ENCODE results near the gene ETS1.

ETS1 gene

DNA sequence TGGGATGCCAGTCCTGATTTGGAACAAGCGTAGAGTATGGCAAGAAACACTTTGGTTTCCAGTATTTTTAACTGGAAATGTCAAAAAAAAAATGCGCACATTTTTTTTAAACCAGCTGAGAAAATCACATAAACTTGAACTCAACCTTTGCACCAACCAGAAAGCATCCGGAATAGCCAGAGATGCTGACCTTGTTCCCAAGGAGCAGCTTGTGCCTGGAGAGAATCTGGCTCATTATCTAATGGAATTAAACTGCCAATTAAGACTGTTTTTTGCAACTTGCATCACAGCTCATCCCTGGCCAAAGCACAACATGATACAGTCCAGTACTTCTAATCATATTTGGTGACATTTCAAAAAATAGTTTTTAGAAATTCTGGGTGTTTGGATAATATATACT lies 8.4 kb upstream of the ETS1 start:
- no peaks in the 10 kb centered on the region for H3K27me3 ChIP-seq (ENCODE audit: insufficient read depth, low read length)
- H3K9me3 ChIP-seq (ENCODE audit: low read length) = no peaks in the 10 kb centered on the region
- H3K4me3 ChIP-seq (ENCODE audit: low read length) = no peak overlapping the region
- H2AFZ ChIP-seq (ENCODE audit: low read depth, low read length) = no peak overlapping the region
- no peaks in the 10 kb centered on the region for H3K4me1 ChIP-seq (ENCODE audit: insufficient read depth, low read length)
- no peaks in the 10 kb centered on the region for H3K36me3 ChIP-seq (ENCODE audit: insufficient read depth, low read length)

DNA sequence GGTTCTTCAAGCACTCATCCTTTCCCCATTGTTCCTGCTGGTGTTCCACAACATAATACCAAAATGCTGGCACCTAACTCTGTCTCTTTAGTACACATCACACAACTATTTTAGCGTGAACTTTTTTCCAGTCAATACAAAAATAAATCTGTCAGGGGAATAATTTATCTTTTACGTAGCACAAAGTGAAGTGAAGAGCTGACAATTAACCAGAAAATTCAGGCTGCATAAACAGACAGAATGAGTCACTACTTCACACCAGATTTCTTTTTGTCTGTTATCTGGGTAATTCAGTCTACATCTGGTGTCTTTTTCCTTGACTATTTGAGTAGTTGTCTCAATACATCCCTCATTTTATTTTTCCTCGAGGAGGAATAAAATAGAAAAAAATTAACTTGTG lies 7.9 kb upstream of the ETS1 start:
- Histone ChIP-seq H3K27me3 (ENCODE audit: insufficient read depth, low read length) (no peaks in the 10 kb centered on the region), H3K4me3 (ENCODE audit: low read length) (no peak overlapping the region), H3K36me3 (ENCODE audit: insufficient read depth, low read length) (no peaks in the 10 kb centered on the region), H3K4me1 (ENCODE audit: insufficient read depth, low read length) (no peaks in the 10 kb centered on the region), H2AFZ (ENCODE audit: low read depth, low read length) (no peak overlapping the region), H3K9me3 (ENCODE audit: low read length) (no peaks in the 10 kb centered on the region)

DNA sequence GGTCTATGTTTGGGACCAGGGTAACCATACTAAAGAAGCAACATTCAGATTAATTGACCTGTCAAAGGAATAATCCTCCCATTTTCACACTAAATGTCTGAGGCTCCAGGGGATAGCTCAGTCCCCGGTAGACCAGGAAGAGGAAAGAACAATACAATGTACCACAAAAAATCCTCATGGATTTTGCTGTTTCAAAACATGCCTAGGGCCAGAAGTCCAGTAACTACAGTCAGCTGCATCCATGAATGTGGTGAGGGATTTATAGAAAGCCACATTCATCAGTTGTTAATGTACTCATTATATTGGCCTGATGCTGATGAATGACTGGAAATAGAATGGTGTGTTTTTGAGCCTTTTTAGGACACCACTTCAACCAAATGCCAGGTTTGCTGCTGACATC lies 6.9 kb upstream of the ETS1 start:
- Histone ChIP-seq H3K9me3 (ENCODE audit: low read length) (no peaks in the 10 kb centered on the region), H3K27me3 (ENCODE audit: insufficient read depth, low read length) (no peaks in the 10 kb centered on the region), H3K36me3 (ENCODE audit: insufficient read depth, low read length) (no peaks in the 10 kb centered on the region), H2AFZ (ENCODE audit: low read depth, low read length) (no peak overlapping the region), H3K4me1 (ENCODE audit: insufficient read depth, low read length) (no peaks in the 10 kb centered on the region), H3K4me3 (ENCODE audit: low read length) (no peak overlapping the region)

DNA sequence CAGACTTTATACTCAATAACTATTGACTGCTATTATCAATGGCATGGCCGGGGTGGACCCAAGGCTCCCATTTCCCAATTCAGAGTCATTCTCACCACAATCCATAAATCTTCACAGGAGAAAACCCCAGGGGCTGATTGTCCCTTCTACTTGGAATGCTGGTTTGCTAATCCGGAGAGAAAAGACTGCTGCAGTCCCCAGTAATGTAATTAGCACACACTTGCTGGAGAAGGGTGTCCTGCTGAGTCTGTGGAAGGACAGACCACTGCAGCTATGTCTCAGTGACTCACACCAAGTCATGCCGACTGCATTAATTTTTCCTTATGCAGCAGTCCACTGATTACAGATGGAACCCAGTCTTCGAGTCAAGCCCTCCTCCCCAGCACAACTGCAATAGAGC lies 5.9 kb upstream of the ETS1 start:
- no peaks in the 10 kb centered on the region for H3K36me3 ChIP-seq (ENCODE audit: insufficient read depth, low read length)
- H3K4me3 ChIP-seq (ENCODE audit: low read length) = no peak overlapping the region
- no peak overlapping the region for H2AFZ ChIP-seq (ENCODE audit: low read depth, low read length)
- H3K4me1 ChIP-seq (ENCODE audit: insufficient read depth, low read length) = no peaks in the 10 kb centered on the region
- H3K27me3 ChIP-seq (ENCODE audit: insufficient read depth, low read length) = no peaks in the 10 kb centered on the region
- H3K9me3 ChIP-seq (ENCODE audit: low read length) = no peaks in the 10 kb centered on the region

DNA sequence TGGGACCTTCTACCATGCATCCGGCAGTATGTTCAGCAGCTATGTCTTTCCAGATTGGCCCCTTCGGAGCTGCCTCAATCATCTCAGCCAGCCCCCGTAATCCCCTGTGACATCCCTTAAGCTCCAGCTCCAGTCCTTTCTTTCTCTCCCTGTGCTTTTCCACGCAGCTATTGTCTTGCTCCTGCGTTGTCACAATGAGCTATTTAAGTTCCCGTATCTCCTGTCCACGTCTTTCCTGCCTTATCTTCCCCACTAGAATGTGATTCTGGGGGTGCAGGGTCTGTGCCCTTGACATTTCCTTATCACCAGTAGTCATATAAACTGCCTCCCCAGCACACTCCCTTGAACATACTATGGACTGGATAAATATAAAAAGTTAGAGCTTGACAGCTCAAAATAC lies 5.1 kb upstream of the ETS1 start:
- H2AFZ ChIP-seq (ENCODE audit: low read depth, low read length) = no peak overlapping the region
- H3K4me3 ChIP-seq (ENCODE audit: low read length) = no peak overlapping the region
- H3K27me3 ChIP-seq (ENCODE audit: insufficient read depth, low read length) = peaks cover 4% of the 10 kb centered on the region
- no peaks in the 10 kb centered on the region for H3K4me1 ChIP-seq (ENCODE audit: insufficient read depth, low read length)
- no peaks in the 10 kb centered on the region for H3K36me3 ChIP-seq (ENCODE audit: insufficient read depth, low read length)
- H3K9me3 ChIP-seq (ENCODE audit: low read length) = no peaks in the 10 kb centered on the region

DNA sequence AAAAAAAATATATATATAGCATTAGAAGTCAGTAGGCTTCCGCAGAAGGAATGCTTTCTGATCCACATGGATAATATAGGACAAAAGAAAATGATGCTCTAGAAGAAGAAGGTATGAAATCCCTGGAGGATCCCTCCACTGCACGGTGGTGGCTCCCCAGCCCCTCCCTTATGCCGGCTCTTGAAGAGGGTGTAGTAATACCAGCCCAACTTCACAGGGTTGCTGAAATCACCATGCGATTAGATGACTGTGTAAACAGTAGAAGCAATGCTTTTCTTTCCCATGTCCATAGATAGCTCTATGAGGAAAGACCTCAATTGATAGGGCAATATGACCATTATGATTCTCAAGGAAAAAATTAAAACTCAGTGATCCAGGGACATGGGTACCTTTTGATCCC lies 3.2 kb upstream of the ETS1 start:
- Histone ChIP-seq H3K4me1 (ENCODE audit: insufficient read depth, low read length) (peaks cover 6% of the 10 kb centered on the region), H3K9me3 (ENCODE audit: low read length) (no peaks in the 10 kb centered on the region), H3K27me3 (ENCODE audit: insufficient read depth, low read length) (peaks cover 21% of the 10 kb centered on the region), H3K4me3 (ENCODE audit: low read length) (no peak overlapping the region), H3K36me3 (ENCODE audit: insufficient read depth, low read length) (no peaks in the 10 kb centered on the region), H2AFZ (ENCODE audit: low read depth, low read length) (no peak overlapping the region)

DNA sequence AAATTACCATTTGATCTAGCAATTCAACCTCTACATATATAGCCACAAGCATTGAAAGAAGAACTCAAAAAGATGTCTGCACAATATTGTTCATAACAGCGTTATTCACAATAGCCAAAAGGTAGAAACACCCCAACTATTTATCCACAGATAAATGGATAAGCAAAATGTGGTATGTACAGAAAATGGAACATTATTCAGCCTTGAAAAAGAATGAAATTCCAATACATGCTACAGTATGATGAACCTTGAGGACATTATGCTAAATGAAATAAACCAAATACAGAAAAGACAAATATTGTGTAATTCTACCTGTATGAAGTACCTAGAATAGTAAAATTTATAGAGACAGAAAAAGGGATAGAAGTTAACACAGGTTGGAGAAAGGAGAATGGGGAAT lies 2.6 kb upstream of the ETS1 start:
- Histone ChIP-seq H3K4me3 (ENCODE audit: low read length) (no peak overlapping the region), H3K27me3 (ENCODE audit: insufficient read depth, low read length) (peaks cover 25% of the 10 kb centered on the region), H2AFZ (ENCODE audit: low read depth, low read length) (no peak overlapping the region), H3K36me3 (ENCODE audit: insufficient read depth, low read length) (no peaks in the 10 kb centered on the region), H3K9me3 (ENCODE audit: low read length) (no peaks in the 10 kb centered on the region), H3K4me1 (ENCODE audit: insufficient read depth, low read length) (peaks cover 6% of the 10 kb centered on the region)

DNA sequence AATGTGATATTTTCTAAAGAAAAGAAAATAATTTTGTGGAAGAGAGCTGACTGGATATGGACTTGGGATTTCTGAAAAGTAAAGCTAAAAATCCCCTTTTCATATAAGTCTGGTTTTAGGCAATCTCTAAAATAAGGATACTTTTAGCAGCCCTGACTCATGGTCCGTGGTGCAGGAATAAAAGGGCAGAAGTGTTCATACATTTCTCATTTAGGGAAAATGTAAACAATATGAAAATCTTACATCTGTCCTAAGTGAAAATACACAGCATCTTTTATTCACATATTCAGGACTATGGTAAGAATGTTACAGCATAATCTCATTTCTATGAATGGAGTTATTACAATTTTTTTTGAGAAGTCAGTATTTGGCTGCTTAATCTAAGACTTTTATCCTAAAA lies 735 bp upstream of the ETS1 start:
- Histone ChIP-seq H3K4me3 (ENCODE audit: low read length) (no peak overlapping the region), H3K27me3 (ENCODE audit: insufficient read depth, low read length) (peaks cover 25% of the 10 kb centered on the region), H3K4me1 (ENCODE audit: insufficient read depth, low read length) (peaks cover 8% of the 10 kb centered on the region), H2AFZ (ENCODE audit: low read depth, low read length) (no peak overlapping the region), H3K36me3 (ENCODE audit: insufficient read depth, low read length) (no peaks in the 10 kb centered on the region), H3K9me3 (ENCODE audit: low read length) (no peaks in the 10 kb centered on the region)

DNA sequence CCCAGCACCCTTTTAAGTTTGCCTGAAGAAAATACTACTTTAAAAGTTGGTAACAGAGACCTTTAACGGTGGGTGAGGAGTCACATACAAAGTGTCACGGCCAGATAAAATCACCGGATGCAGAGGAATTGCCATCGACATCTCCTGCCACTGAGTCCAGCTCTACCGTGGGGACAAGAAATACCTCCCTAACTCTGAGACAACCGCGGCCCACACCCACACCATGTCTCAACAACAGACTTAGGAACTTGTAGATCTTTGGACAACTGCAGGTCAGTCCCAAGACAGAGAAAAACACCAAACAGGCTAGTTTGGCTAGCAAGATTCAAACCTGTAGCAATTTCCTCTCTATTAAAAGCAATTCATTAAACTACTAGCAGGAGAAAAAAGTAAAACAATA lies 669 bp downstream of the ETS1 start:
- no peaks in the 10 kb centered on the region for H3K36me3 ChIP-seq (ENCODE audit: insufficient read depth, low read length)
- H3K4me3 ChIP-seq (ENCODE audit: low read length) = no peak overlapping the region
- H2AFZ ChIP-seq (ENCODE audit: low read depth, low read length) = no peak overlapping the region
- H3K9me3 ChIP-seq (ENCODE audit: low read length) = no peaks in the 10 kb centered on the region
- peaks cover 13% of the 10 kb centered on the region for H3K4me1 ChIP-seq (ENCODE audit: insufficient read depth, low read length)
- peaks cover 25% of the 10 kb centered on the region for H3K27me3 ChIP-seq (ENCODE audit: insufficient read depth, low read length)

DNA sequence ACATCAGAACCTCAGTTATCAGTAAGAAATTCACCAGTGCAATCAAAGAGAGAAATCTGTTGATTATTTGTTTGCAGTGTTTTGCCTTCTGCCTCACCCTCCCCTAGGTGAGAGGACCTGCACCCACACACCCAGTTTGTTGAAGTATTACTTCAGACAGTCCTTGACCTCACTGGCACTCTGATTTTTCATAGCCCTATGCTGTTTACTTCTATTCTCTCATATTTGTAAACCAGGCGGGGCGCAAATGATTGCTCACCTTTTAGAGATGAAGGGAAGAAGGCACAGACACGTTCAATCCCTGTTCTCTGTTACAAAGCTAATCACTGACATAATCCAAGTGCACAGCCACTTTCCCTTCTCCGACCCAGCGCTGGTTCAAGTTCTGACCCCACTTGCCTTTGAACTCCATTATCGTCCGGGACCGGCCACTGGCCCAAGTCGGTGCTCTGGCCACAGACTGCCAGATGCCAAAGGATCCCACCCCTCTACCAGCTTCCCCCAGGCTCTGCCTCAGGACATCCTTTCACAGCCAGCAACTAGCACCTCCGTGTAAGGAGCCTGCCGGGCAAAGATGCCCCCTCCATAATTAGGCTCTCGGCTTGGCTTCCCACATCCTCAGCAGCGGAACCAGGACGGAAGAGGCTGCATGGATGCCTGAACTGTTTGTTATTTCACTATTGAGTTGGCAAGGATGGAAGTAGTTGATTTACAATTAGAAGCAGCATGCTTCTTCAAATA lies 1.7 kb downstream of the ETS1 start:
- Histone ChIP-seq H3K4me1 (ENCODE audit: insufficient read depth, low read length) (peaks cover 13% of the 10 kb centered on the region), H3K4me3 (ENCODE audit: low read length) (no peak overlapping the region), H3K9me3 (ENCODE audit: low read length) (no peaks in the 10 kb centered on the region), H3K27me3 (ENCODE audit: insufficient read depth, low read length) (peaks cover 25% of the 10 kb centered on the region), H3K36me3 (ENCODE audit: insufficient read depth, low read length) (no peaks in the 10 kb centered on the region), H2AFZ (ENCODE audit: low read depth, low read length) (no peak overlapping the region)

DNA sequence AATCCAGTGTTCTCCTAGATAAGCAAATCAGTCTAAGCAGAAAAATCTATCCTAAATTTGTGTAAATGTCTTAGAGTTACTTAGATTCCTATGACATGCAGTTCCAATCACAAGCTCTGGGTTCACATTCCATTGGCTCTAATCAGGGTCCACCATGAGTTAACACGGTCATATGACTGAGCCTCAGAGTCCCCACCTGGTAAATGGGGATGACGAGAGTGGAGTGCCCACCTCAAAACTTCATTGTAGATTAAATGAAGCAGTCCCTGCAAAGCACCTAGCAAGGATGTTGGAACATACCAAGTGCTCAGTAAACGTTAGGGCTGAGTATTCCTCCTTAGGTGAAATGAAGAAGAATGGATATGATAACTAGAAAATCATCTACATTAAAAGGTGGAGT lies 3.1 kb downstream of the ETS1 start:
- Histone ChIP-seq H3K4me1 (ENCODE audit: insufficient read depth, low read length) (peaks cover 13% of the 10 kb centered on the region), H3K4me3 (ENCODE audit: low read length) (no peak overlapping the region), H2AFZ (ENCODE audit: low read depth, low read length) (no peak overlapping the region), H3K36me3 (ENCODE audit: insufficient read depth, low read length) (no peaks in the 10 kb centered on the region), H3K9me3 (ENCODE audit: low read length) (no peaks in the 10 kb centered on the region), H3K27me3 (ENCODE audit: insufficient read depth, low read length) (peaks cover 25% of the 10 kb centered on the region)

DNA sequence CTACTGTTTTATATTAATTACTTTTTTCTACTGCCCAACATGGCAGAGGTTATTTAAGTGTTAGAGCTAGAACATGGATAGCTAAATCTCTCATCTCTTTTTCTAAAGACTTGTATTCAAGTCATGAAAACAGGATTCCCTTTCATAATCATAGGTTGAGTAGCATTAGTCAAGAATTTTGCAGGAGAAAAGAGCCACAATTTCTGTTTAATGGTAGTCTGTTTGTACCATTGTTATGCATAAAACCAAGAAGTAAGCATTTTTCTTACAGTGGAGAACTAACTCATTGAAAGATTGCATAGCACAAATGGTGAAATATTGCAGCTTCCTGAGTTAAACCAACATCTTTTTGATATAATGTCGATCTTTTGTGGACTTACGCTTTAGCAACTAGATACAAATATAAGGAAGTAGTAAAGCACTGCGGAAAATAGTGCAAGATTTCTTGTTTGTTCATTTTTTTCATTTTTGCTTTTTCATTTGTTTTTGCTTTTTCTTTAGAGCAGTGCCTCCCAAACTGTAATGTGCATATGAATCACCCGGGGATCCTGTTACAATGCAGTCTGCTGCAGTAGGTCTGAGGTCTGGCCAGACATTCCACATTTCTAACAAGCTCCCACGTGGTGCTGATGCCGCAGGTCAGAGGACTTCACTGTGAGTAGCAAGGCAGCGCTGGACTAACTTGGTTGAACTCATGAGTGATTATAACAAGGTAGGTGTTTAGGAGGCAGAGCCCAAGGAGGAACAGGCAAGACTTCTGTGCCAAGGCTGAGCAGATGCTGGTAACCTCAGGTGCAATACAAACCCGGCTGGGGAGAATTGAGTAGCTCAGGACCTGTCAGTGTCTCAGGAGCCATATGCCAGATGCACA lies 4.6 kb downstream of the ETS1 start:
- H3K4me3 ChIP-seq (ENCODE audit: low read length) = no peak overlapping the region
- peaks cover 24% of the 10 kb centered on the region for H3K27me3 ChIP-seq (ENCODE audit: insufficient read depth, low read length)
- peaks cover 13% of the 10 kb centered on the region for H3K4me1 ChIP-seq (ENCODE audit: insufficient read depth, low read length)
- no peaks in the 10 kb centered on the region for H3K9me3 ChIP-seq (ENCODE audit: low read length)
- H2AFZ ChIP-seq (ENCODE audit: low read depth, low read length) = no peak overlapping the region
- no peaks in the 10 kb centered on the region for H3K36me3 ChIP-seq (ENCODE audit: insufficient read depth, low read length)

DNA sequence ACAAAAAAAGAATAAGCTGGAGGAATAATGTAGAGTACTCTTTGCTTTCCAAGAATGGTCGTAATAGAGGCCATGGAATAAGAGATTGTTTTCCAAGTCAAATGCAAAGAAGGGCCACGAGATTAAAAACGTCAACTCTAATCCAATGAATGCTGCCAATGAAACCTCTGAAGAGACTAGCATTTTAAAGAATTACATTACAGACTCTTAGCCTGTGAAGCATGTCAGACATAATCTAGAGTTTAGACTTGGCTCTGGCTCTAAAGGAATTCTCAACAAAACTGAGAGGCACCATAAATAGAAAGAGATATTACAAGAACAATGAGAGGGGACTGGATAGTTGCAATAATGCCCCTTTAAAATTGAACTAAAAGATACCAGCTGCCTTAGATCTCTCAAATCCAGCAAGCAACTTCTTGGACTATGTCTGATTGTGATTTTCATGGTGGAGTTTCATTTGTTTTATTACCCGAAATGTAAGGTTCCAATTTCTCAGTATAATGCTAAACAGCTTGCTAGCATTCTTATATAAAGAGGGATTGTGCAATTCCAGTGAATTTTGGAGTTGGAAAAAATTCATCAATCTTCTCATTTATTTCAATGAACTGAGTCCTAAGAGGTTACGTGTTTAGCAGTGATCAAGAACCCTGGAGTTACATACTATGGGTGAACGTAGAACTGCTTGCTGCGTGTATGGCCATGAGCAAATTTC lies 5.6 kb downstream of the ETS1 start:
- no peaks in the 10 kb centered on the region for H3K36me3 ChIP-seq (ENCODE audit: insufficient read depth, low read length)
- H3K4me1 ChIP-seq (ENCODE audit: insufficient read depth, low read length) = peaks cover 9% of the 10 kb centered on the region

More for the DNA sequence above, 5.6 kb downstream of the ETS1 start:
- H3K9me3 ChIP-seq (ENCODE audit: low read length) = no peaks in the 10 kb centered on the region
- H3K4me3 ChIP-seq (ENCODE audit: low read length) = no peak overlapping the region
- H3K27me3 ChIP-seq (ENCODE audit: insufficient read depth, low read length) = peaks cover 15% of the 10 kb centered on the region
- H2AFZ ChIP-seq (ENCODE audit: low read depth, low read length) = no peak overlapping the region
